ENCODE results near the gene OGFRL1.
"Not testable (repeated sequence)": the region's sequence is repeated elsewhere in the genome, so short reads cannot be mapped to it uniquely, and the experiment has no call there.

The OGFRL1 gene

DNA sequence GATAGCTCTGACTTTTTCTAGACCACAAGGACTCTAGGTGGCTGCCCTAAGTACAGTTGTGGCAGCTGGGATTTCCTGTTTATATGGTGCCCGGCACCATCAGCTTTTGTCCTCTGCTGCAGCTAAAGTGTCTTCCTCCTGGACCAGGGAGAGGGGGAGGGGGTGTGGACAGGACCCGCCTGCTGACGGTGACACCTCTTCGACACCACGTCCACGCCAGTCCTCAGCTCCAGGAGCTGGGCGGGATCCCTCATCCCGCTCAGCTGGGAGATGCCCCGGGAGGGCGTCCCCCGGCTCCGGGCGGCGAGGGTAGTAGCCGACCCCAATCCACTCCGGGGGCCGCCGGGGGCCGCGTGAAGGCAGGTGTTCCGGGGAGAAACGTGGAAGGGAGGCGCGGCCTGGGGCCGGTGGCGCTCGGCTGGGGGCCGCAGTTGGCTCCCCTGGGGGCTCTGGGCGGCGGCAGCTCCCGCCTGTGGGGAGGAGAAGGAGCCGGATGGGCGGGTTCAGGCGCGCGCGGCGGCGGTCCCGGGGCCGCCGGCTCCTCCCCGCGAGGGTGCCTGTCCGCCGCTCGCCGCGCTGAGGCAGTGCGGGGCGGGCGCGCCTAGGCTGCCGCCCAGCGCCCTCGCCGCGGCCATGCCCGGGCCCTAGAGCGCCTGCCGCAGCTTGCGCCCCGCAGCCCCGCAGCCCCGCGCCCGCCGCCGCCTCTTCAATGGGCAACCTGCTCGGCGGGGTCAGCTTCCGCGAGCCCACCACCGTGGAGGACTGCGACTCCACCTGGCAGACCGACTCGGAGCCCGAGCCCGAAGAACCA, at the start of gene OGFRL1:
TSS of gene OGFRL1 (plus strand) at position 584 of the 811 bp plus-strand sequence. CDS start at position 710, 126 bp downstream.
- DNase-seq (ENCODE audit: low read depth in 2 of 2): peak; percentile 17 to 18

DNA sequence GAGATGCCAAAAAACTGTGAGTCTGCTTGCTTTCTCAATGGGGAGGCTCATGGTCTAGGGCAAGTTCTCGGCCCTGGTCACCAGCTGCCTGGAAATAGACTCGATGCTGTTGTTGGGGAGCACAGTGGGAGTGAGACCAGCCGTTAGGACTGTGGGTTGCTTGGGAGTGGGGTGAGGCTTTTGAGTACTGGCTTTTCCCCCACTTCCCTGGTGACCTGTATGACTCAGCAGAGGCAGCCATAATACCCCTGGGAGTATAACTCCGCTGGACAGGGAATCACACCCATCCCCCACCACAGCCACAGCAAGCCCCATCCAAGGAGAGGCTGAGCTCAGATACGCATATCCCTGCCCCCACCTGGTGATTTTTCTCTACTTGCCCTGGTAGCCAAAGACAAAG, 48.9 kb upstream of the OGFRL1 start:
- DNase-seq (ENCODE audit: low read depth in 2 of 2): no peak

DNA sequence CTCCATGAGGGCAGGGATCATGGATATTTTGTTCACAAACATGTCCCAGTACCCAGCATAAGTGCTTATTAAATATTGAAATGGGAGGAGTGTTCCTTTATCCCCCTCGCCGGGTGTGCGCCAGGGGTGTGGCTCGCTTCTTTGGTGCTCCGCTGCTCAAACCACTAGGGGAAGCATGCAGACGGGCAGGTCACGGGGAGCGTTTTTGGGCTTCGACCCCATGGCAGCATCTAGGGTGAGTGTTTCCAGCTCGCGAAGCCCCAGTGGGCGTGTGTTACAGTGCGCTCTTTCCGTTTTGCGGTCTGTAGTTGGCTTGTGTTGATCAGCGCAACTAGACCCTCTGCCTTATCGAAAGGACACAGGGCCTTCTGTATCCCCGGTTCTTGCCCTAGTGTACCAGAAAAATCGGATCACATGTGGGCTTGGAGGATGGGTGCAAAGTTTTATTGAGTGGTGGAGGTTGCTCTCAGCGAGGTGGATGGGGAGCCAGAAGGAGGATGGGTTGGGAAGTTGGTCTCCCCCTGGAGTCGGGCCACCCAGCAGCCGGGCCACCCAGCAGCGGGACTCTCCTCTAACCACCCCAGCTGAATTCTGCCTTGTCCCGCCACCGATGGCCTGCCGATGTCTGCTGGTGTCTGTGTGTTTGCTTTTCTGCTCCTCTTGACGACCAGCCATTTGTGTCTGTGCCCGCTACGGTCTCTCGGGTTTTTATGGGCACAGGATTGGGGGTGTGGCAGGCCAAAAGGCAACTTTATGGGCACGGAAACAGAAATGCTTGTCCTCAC, 43.2 kb upstream of the OGFRL1 start:
- DNase-seq (ENCODE audit: low read depth in 2 of 2): no peak

DNA sequence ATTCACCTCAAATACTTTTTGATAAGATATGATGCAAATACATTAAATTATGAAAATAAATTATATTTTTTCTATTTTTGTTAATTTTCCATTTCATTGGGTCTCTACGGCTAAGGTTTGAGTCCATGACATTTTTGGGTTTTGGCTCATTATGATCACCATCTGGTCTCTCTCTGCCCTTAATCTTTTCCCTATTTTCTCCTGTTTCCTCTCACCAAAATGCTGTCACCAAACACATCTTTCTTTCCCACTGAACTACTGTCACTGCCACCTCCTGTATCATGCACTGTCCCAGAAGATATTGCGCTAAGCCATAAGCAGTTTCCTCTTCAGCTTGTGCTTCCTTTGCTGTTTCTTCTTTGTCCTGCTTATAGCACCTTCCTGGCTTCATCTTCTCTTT, 42.0 kb upstream of the OGFRL1 start:
- no peak for DNase-seq (ENCODE audit: low read depth in 2 of 2)

DNA sequence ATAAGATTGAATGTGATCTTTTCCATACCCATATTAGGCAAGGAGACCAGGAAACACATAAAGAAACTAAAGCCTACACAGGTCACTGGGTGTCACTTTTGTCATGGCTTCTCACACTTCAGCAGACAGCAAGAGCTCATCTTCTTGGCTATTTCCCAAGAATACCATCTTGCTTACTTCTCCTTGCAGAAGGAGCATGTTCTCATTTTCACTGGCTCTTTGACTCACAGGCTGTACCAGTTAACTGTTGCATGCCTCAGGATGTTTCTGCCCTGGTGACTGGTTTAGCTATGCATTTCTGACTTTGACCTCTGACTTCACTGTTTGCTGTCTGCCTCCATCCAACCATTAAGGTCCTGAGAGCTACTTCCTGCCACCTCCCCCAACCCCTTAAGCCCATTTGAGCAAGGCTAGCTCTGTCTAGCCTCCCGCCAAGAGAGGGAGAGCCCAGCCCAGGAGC, 40.3 kb upstream of the OGFRL1 start:
- peak in 1 of 2 experiments; percentile 10 for DNase-seq (ENCODE audit: low read depth in 2 of 2)

DNA sequence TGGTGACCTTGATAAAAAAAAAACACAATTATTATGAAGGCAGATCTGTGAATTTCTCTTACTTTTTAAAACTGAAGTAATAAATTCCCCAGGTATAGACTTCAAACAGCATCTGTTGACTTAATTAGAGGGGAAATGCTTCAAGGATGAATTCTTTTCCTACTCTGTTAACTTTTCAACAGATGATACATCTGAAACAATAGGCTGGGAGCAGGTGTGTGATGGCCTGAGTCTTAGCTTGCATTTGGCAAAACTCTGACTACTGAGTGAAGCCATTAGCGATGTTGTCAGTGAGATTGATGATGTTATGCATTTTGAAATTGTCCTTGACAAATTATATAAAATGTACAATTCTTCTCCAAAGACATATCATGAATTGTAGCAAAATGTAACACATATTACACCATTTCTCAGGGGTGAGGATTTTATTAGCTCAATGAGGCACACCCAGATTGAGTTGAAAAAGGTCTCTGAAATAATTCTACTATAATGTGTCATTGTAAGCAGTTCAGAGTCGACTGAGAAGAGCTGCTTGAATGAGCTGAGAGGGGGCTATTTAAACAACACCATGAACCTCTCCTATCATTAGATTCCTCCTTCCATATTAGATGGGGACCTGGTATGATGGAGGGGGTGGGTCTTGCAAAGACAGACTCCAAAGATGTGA, 39.6 kb upstream of the OGFRL1 start:
- DNase-seq (ENCODE audit: low read depth in 2 of 2): no peak

DNA sequence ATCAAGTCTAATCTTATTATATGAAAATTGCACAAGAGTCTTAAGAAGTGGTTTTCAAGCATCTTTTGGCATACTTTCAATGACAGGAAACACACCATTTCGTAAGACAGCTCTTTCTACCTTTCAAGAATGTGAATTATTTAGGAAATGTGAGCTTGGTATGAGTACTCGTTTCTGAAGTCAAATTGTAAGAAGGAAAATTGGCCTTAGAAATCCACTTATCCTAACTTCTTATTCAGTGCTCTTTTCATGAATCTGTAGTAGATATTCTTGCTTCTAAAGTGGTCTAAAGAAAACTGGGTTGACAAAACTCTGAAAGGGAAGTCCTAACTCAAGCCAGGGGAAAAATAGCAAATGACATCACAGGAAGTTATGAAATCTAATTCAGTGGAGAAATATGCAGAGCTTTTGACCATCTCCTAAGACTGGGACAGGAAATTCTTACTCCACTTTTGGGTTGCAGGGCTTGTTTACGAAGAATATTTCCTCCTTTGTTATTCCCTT, 38.5 kb upstream of the OGFRL1 start:
- peak; percentile 34 to 47 for DNase-seq (ENCODE audit: low read depth in 2 of 2)

DNA sequence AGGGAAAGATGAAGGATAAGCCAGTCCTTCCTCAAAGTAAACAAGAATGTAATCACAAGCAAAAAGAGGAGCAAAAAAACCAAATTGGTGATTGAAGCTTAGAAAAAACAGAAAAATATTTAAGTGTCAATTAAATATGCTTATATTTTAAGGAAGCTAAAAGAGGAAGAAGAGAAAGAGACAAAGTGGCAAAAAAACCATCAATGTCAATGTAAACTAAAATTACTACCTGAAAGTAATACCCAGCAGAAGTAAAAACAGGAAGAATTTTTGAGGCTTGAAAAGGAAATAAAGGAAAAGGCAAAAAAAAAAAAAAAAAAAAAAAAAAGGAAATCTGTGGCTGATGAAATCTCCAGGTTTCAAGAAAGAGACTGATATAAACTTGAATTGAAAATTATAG, 36.2 kb upstream of the OGFRL1 start:
- no peak for DNase-seq (ENCODE audit: low read depth in 2 of 2)

DNA sequence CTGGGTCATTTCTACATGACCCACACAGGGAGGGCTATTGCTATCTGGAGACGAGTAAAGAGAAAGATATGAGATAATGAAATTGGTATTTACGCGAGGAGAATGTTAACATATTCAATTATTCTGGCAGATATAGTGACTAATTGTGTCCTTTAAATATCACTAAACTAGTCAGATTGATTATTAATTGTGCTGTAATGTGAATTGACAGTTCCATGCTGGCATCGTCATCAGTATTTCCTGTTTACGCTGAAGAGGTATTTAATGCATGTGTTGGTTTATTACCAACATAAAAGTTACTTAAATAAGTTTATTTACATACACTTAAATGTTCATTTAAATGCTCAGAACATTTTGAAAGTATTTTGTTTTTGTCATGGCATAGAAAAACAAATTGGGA, 35.7 kb upstream of the OGFRL1 start:
- DNase-seq (ENCODE audit: low read depth in 2 of 2): no peak

DNA sequence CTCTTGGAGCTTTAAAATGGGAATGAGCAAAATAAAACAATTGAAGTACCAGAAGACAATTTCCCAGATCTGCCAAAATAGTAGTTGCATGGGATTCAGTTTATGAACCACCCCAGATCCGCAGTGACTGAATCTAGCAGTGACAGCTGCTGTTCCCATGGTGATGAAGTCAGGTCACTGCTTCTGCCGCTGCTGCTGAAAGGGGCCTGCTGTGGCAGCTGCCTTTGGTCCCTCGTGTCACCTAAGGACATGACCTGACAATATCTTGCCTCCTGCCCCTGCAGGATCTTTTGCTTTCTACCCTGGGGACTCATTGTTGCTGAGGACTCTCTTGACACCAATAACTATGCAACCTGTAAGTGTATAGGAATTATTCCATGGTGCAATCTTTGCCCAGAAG, 34.3 kb upstream of the OGFRL1 start:
- DNase-seq (ENCODE audit: low read depth in 2 of 2): no peak

DNA sequence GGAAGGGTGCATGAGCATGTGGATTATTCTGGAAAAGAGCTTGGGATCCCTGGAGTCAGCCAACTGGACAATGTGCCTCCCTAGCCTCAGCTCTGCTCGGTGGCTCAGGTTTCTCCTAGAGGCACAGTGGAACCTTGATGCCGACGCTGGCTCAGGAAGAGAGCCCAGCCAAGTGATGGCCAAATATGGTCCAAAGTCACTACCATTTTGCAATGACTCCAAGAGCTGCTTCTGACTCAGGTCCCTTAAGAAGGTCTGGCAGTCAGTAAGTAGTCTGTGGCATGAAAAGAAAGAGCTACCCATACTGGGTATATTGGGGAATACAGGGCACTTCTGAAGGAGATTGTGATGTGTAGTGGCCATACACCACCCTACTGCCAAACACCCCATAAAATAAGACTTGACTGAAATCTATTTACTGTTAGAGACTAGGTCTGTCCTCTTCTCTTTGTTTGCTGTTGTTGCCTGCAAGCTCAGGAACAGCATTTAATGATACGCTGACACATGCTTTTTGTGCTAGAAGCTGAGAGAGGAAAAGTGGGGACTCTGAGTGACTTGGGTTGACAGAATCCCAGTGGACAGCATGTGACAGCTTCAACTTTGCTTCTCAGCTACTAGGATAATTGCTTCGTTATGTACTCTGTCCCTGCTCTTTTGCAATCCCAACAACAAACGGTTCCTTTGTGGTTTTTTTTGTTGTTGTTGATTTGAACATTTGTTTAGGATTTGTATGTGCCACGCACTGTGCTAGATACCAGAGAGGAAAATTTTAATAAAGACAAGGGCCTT, 30.3 kb upstream of the OGFRL1 start:
- DNase-seq (ENCODE audit: low read depth in 2 of 2): no peak

DNA sequence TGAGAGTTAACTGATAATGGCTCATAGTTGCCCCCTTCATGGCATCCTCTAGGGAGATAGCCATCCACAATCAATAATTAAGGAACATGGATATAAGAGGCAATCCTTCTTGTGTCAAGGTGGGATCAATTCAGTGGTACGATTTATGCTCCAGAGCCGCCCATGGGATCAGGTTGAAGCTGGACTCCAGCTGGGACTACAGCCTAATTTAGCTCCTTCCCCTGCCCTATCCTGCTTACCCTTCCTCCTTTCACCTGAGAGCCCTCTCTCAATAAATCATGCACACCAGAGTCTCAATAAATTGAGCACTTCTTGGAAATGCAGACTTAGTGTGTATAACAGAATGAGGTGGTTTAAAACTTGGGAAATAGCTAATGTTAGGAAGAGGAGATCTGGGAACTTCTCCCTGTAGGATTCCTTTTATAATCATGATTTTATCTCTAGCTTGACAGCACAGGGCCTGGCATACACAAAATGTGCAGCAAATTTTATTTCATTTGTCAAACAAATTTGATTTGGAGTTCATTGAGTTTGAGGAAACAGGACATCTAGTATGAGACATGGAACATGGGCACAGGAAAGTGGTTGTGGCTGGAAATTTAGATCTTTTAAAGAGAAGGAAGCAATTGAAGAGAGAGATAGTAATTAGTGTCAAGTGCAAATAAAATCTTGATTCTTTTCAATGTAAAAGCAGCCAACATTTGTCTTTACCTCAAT, 28.6 kb upstream of the OGFRL1 start:
- DNase-seq (ENCODE audit: low read depth in 2 of 2): no peak

DNA sequence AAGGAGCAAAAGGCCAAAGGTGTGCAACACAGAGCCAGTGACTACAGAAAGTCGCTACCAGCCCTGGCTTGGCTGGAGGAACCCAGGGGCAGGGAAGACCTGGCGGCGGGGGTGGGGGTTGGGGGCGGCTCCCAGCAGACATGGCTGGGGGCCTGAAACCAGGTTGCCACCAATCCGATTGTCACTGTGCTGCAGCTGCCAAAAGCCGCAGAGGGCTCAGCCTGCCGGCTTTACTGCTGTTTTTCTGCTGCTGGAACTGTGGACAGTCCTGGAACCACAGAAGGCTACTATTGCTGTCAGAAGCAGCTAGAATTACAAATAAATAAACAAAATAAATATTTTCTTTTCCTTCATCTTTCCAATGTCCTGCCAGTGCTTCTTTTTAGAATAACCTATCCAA, 25.7 kb upstream of the OGFRL1 start:
- DNase-seq (ENCODE audit: low read depth in 2 of 2): no peak

DNA sequence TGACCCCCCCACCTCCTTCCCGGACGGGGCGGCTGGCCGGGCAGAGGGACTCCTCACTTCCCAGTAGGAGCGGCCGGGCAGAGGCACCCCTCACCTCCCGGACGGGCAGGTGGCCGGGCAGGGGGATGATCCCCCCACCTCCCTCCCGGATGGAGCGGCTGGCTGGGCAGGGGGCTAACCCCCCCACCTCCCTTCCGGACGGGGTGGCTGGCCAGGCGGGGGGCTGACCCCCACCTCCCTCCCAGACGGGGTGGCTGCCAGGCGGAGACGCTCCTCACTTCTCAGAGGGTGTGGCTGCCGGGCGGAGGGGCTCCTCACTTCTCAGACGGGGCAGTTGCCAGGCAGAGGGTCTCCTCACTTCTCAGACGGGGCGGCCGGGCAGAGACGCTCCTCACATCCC, 22.2 kb upstream of the OGFRL1 start:
- not testable (repeated sequence) for DNase-seq (ENCODE audit: low read depth in 2 of 2)

DNA sequence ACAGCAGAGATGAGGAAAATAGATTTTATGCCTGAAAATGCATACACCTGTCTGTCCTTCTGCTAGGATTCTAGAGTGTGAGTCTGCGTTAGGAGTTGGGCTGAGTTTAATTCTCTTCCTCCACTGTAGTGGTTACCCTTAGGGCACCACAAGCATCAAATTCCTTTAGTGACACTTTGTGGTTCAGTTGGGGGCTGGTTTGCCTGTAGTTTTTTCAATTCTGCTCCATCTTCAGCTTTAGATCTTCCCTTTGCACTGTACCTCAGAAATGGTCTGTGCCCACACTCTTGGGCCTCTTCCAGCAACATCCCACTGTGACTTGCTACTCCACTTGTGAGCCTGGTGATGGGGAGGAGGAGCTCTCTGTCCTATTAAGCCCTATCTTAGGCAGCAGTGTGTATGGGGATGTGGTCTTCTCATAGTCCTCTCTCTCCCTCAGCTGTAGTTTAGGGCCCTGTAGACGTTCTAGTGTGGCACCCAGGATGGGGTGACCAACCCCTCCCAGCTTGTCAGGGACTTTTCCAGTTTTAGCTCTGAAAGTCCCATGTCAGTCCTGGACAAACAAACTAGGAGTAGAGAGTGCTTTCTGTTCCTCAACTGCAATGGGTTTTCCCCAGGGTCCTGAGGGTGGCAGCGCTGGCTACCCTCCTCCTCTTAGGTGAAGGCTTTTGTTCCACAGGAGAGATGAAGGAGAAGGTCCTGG, 19.7 kb upstream of the OGFRL1 start:
- DNase-seq (ENCODE audit: low read depth in 2 of 2): no peak

DNA sequence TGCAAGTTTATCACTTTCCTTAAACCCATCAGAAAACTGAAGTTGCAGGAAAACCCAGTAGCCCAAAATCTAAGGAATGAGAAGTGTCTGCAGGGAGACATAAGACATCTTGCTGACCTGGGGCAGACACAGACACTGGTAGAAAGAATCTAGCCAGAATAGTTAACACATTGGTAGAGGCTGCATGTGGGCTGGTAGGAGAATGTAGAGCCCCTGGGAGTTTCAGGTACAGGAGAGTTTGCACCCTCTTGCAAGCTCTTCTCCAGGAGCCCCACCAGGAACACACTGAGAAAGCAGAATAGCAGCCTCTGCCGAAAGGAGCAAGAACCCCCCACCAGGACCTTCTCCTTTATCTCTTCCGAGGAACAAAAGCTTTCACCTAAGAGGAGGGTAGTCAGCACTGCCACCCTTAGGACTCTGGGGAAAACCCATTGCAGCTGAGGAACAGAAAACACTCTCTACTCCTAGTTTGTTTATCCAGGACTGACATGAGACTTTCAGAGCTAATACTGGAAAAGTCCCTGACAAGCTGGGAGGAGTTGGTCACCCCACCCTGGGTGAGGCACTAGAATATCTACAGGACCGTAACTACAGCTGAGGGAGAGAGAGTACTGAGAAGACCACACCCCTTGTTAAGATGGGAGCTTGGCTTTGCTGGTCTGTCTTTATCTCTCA, 10.5 kb upstream of the OGFRL1 start:
- no peak for DNase-seq (ENCODE audit: low read depth in 2 of 2)

DNA sequence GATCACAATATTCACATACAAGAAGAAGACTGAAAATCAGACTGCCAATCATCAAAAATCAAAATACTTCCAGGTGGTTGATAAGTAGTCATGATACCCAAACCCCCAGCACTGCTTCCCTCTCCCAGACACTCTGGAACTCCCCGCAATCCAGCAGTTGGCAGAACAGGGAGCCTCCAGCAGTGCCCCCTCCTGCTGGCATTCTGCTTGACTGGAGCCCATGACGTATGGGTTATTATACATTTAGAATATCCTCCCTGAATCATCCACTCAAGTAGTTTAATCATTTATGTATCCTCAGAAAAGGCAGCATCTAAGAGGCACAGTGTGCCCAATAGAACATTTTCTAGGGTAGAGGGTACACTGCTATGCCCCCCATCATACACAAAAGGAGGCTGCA, 9.3 kb upstream of the OGFRL1 start:
- no peak for DNase-seq (ENCODE audit: low read depth in 2 of 2)

DNA sequence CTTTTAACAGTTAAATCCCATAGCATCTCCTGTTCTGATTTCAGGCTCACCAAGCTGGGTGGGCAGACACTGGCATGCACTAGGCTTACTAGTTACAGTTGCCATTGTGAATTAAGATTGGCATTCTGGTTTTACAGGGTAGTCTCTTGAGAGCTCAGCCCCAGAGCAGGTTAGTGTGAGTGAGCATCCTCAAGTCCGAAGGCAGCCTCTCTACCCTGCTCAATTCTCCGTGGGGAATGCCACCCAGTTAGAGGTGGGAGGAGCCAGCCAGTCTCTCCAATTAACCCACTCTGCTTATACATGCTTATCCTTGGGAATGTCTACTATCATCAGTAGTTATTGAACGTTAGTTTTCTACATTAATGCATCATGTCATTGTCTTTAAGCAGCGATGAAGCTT, 8.9 kb upstream of the OGFRL1 start:
- DNase-seq (ENCODE audit: low read depth in 2 of 2): no peak

DNA sequence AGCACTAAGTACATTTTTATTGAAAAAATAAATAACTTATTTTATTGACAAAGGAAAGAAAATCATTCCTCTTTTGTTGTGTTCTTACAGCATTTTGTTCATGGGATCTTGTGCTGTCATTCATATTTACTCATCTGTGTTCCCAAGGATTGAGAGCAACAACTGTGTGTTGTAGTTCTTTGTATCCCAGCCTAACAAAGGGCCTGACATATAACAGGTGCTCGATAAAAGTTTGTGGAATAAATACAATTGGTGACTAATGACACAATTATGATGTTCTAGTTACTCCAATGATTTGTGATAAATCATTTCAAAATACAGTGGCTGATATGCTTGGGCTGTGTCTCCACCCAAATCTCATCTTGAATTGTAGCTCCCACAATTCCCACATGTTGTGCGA, 7.9 kb upstream of the OGFRL1 start:
- DNase-seq (ENCODE audit: low read depth in 2 of 2): no peak

DNA sequence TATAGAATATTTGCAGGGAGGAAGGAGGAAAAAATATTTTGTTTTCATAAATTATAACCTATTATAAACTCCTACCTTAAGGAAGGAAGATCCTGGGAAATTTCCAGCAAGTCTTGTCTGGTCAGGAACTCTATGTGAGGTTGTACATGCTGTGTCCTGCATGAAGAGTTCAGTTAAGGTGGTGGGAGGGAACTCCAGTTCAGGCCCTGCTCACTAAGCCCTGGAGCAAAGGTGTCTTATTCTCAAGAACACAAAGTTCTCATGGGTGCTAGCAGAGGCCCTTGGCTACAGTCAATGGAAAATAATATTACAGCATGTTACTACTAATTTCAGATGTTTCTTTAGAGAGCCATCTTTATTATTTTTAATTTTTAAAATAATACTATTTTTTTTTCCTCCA, 3.8 kb upstream of the OGFRL1 start:
- no peak for DNase-seq (ENCODE audit: low read depth in 2 of 2)
